ENCODE data around the gene MTHFD2.
"Not testable (repeated sequence)": the region's sequence is repeated elsewhere in the genome, so short reads cannot be mapped to it uniquely, and the experiment has no call there.

MTHFD2 gene

DNA sequence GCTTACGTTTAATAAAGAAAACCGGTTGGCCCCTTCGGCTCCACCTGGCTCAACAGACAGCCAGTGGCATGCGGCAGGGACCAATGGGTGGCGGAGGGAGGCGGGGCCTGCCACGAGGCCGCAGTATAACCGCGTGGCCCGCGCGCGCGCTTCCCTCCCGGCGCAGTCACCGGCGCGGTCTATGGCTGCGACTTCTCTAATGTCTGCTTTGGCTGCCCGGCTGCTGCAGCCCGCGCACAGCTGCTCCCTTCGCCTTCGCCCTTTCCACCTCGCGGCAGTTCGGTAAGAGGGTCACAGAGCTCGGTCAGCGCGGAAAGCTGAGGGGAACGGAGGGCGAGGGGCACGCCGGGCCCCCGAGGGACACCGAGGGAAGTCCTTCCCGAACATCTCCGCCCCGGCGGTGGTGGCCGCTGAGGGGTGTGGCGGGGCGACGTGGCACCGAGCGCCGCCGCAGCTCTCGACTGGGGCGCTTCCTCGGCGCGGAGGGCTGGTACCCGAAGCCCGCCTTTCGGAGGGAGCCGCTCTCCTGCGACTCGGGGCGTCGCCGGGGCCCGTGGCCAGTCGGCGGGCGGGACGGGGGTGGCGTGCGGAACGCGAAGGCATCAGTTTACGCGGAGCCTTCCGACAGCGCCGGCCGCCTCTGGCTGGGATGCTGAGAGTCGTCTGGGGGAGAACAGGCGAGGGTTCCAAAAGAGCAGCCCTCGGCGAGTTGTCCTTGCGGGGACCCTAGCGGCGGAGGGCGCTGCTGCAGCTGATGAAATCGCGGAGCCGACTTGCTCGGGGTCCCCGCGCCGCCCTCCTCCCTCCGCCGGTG, at the start of gene MTHFD2:
Gene MTHFD2 (plus strand): TSS at position 155 of the 814 bp plus-strand sequence. CDS start 27 bp downstream, at position 182.
- peak; percentile 79 for DNase-seq (ENCODE audit: low read depth, low spot score)

GRCh38 chr2:74149247-74149525, 49.2 kb upstream of the MTHFD2 start:
- no peak for DNase-seq (ENCODE audit: low read depth, low spot score)

DNA sequence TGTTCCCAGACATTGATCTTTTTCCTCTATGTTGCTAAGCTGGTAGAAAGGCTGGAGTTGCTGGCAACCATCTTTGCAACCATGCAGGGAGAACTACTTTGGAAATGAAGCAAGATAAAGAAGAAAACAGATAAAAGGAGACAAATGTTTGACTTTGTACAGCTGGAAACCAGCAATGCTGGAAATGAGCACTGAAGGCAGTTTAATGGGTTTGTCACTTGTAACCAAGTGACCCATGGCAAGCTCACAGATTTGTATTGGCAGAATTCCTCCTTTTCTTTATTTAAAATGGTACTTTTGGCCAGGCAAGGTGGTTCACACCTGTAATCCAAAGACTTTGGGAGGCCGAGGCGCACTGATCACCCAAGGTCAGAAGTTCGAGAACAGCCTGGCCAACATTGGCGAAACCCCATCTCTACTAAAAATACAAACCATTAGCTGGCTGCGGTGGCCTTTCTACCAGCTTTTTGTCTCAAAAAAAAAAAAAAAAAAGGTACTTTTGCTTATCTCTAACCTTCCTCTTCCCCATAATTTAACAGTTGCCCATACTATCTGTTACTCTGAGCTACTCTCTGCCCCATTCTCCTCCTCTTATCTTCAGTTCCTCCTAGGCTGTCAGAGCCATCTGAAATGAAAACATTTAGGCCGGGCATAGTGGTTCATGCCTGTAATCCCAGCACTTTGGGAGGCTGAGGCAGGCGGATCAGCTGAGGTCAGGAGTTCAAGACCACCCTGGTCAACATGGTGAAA, 48.7 kb upstream of the MTHFD2 start:
- no peak for DNase-seq (ENCODE audit: low read depth, low spot score)

GRCh38 chr2:74152954-74153353, 45.5 kb upstream of the MTHFD2 start:
- DNase-seq (ENCODE audit: low read depth, low spot score): no peak

- DNase-seq (ENCODE audit: low read depth, low spot score): no peak
These were observed 42.6 kb upstream of the MTHFD2 start for GRCh38 chr2:74155830-74156229.

GRCh38 chr2:74162951-74163350, 35.5 kb upstream of the MTHFD2 start:
- DNase-seq (ENCODE audit: low read depth, low spot score): no peak

GRCh38 chr2:74164761-74165160, 33.7 kb upstream of the MTHFD2 start:
- DNase-seq (ENCODE audit: low read depth, low spot score): no peak

DNA sequence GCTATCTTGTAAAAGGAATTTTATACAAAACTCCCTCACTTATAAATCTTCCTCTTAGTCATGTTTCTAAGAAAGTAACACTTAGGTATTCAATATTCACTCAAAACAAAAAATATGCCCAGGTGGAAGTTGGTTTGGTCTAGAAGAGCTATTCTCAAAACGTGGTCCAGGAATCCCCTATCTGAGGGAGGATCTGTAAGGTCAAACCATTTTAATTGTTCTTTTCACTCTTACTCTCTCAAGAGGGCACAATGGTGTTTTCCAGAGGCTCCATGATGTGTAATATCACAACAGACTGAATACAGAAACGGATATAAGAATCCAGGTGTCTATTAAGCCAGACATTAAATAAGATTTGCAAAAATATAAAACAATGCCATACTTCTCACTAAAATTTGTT, 29.7 kb upstream of the MTHFD2 start:
- DNase-seq (ENCODE audit: low read depth, low spot score): no peak

GRCh38 chr2:74174909-74175308, 23.5 kb upstream of the MTHFD2 start:
- no peak for DNase-seq (ENCODE audit: low read depth, low spot score)

DNA sequence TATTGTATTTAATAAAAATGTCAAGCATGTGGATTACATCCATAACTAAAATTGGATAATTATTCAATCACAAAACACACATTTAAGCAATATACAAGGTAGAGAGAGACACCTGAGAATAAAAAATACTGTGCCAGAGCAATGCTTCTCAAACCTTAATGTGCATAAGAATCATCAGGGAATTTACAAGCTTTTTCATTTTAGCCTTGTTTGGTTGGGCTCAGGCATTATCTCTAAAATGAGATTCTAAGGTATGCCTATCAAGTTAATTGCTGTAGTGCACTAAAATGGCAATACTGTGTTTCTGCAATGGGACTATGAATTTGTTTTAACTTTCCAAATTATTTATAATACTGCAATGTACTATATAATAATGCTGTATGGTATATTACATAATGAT, 20.7 kb upstream of the MTHFD2 start:
- no peak for DNase-seq (ENCODE audit: low read depth, low spot score)

- DNase-seq (ENCODE audit: low read depth, low spot score): peak; percentile 95
These were observed 20.0 kb upstream of the MTHFD2 start, which contains the start of gene MOB1A for GRCh38 chr2:74178211-74179062. Gene MOB1A, minus strand, starts transcription at chr2:74178879. Its CDS starts 205 bp downstream, at chr2:74178674.

- DNase-seq (ENCODE audit: low read depth, low spot score): no peak
These were observed 19.2 kb upstream of the MTHFD2 start for GRCh38 chr2:74179063-74179865.

GRCh38 chr2:74181739-74182138, 16.7 kb upstream of the MTHFD2 start:
- DNase-seq (ENCODE audit: low read depth, low spot score): no peak

GRCh38 chr2:74183878-74184277, 14.5 kb upstream of the MTHFD2 start:
- DNase-seq (ENCODE audit: low read depth, low spot score): no peak

- no peak for DNase-seq (ENCODE audit: low read depth, low spot score)
These were observed 12.4 kb upstream of the MTHFD2 start for GRCh38 chr2:74186038-74186437.

GRCh38 chr2:74186706-74187105, 11.7 kb upstream of the MTHFD2 start:
- DNase-seq (ENCODE audit: low read depth, low spot score): not testable (repeated sequence)

DNA sequence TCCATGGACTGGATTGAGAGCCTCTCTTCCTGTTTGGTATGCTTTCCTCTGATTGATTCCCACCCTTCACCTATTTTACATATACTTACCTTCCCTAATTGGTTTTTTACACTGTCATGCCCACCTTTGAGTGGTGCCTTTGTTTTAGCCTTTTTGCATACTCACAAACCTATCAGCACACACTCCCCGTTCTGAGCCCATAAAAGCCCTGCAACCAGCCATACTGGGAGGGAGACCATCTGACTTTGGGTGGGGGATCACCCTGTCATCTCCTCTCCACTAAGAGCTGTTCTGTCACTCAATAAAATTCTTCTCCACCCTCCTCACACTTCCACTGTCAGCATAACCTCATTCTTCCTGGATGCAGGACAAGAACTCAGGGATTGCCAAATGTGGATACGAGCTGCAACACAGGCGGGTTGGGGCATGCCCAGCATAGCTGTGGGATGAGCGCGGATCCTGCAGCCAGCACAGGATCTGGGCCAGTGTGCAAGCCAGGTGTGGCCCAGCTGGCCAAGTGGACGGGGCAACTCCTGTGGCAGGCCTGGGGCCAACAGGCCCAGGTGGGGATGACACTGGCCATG, 10.3 kb upstream of the MTHFD2 start:
- DNase-seq (ENCODE audit: low read depth, low spot score): no peak

DNA sequence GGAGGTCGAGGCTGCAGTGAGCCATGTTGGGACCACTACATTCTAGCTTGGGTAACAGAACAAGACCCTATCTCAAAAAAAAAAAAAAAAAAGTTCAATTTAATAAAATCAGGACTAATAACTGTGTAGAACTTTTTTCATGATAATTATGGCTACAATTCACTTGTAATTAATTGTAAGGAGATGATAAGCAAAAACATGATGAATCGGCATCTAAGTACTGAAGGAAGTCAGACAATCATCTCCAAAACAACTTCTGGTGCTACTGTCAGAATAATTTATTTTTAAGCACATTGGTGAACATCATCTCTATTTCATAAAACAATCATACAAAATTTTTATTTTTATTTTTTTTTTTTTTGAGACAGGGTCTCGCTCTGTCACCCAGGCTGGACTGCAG, 9.7 kb upstream of the MTHFD2 start:
- no peak for DNase-seq (ENCODE audit: low read depth, low spot score)

DNA sequence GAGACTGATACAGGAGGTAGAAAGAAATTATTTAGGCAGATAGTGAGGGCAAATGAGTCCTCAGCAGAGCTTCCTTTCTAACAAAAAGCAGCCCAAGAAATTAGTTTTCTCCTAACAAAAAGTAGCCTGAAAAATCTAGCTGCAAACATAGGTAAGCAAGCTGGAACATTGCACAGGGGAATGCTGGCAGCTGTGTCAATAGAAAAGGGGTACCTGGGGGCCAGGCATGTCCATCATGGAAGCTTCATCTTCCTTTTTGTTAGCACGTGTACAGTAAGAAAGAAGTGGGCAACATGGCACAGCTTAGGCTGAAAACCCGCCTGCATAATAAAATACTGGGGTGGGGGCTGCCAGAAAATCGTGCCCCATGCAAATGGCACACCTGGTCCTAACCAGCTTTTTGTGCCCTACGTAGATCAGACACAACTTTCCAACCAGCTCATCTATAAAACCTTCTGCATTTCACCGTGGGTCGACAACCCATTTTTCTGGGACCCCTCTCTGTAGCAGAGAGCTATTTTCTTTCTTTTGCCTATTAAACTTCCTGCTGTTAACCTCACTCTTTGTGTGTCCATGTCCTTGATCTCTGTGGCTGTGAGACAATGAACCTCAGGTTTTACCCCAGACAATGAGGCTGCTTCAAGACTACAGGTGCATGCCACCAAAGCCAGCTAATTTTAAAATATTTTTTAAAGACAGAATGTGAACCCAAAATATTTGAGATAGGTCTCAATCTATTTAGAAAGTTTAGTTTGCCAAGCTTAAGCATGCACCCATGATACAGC, 6.6 kb upstream of the MTHFD2 start:
- no peak for DNase-seq (ENCODE audit: low read depth, low spot score)

DNA sequence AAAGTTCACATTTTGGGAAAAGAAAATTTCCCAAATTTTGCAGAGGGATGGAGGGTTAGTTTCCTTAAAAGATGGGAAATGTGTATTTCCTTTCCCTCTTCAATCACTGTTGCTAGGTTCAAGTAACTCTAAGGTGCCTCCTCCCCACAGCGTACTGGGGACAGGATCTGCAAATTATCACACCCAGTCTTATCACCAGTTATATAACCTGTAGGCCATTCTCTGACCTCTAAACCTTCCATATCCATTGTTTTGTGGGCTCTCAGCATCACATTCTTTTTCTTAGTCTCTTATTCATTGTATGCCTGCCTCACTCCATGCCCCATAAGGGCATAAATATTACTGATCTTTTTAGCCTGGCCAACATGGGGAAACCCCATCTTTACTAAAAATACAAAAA, 3.6 kb upstream of the MTHFD2 start:
- no peak for DNase-seq (ENCODE audit: low read depth, low spot score)
